Glomerular visceral epithelial cell (primary cell): Measurements from ENCODE around the gene RABL6.
"Not testable (repeated sequence)": the region's sequence is repeated elsewhere in the genome, so short reads cannot be mapped to it uniquely, and the experiment has no call there.

Experiments used
- DNase-seq: peaks from one replicate; pipeline ENCODE4 v3.0.0-alpha.2; 2016; ENCODE audit errors: extremely low spot score

RABL6 gene

GRCh38 chr9:136882109-136882946 lies 74.6 kb downstream of the RABL6 start:
- peak; percentile 87 for DNase-seq

- not testable (repeated sequence) for DNase-seq
Measured at GRCh38 chr9:136882947-136883283, 75.2 kb downstream of the RABL6 start.

- not testable (repeated sequence) for DNase-seq
Measured at GRCh38 chr9:136883670-136884069, 75.9 kb downstream of the RABL6 start.

- DNase-seq, result peak; percentile 99
Measured at GRCh38 chr9:136885950-136886578, 78.3 kb downstream of the RABL6 start, which contains the start of gene TRAF2. Gene TRAF2, plus strand, starts transcription at chr9:136886516. Its CDS starts 12,225 bp downstream, at chr9:136898741.

GRCh38 chr9:136886610-136887597 lies 79.2 kb downstream of the RABL6 start:
- peak; percentile 30 for DNase-seq

- no peak for DNase-seq
Measured at GRCh38 chr9:136888454-136888853, 80.7 kb downstream of the RABL6 start.

- DNase-seq, result no peak
Measured at GRCh38 chr9:136889858-136890257, 82.1 kb downstream of the RABL6 start.

GRCh38 chr9:136890661-136891060 lies 82.9 kb downstream of the RABL6 start:
- DNase-seq, result no peak
